ENCODE data around the gene CXCR6. TPM values are rescaled to one million over a fixed set of nuclear protein-coding genes. Genes with fewer than 3 reads are reported as not detected.

Gene CXCR6
- total RNA-seq, 1 donor from 2014 or later, result 2.1 TPM

GRCh38 chr3:45923755-45924154 lies 19.5 kb upstream of the CXCR6 start:
- no peak for DNase-seq (ENCODE audit: low spot score in 2 of 2)
- H3K4me1 ChIP-seq, result no peaks in the 10 kb centered on the region
- H3K27me3 ChIP-seq, result no peaks in the 10 kb centered on the region
- H3K36me3 ChIP-seq, result peaks cover 73% of the 10 kb centered on the region in 2 donors
- H3K4me3 ChIP-seq, result no peak overlapping the region
- H3K9me3 ChIP-seq, result no peaks in the 10 kb centered on the region
- no peak overlapping the region for H3K27ac ChIP-seq
- intact Hi-C loops (cut with DNase I), result loop anchor here (10.0 kb wide), 1 partner anchor 409 kb away; no protein-coding TSS in a partner anchor
- TF ChIP-seq, protein P1, sequence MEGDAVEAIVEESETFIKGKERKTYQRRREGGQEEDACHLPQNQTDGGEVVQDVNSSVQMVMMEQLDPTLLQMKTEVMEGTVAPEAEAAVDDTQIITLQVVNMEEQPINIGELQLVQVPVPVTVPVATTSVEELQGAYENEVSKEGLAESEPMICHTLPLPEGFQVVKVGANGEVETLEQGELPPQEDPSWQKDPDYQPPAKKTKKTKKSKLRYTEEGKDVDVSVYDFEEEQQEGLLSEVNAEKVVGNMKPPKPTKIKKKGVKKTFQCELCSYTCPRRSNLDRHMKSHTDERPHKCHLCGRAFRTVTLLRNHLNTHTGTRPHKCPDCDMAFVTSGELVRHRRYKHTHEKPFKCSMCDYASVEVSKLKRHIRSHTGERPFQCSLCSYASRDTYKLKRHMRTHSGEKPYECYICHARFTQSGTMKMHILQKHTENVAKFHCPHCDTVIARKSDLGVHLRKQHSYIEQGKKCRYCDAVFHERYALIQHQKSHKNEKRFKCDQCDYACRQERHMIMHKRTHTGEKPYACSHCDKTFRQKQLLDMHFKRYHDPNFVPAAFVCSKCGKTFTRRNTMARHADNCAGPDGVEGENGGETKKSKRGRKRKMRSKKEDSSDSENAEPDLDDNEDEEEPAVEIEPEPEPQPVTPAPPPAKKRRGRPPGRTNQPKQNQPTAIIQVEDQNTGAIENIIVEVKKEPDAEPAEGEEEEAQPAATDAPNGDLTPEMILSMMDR (IDR thresholded peaks at IDR 0.05), result no peak

DNA sequence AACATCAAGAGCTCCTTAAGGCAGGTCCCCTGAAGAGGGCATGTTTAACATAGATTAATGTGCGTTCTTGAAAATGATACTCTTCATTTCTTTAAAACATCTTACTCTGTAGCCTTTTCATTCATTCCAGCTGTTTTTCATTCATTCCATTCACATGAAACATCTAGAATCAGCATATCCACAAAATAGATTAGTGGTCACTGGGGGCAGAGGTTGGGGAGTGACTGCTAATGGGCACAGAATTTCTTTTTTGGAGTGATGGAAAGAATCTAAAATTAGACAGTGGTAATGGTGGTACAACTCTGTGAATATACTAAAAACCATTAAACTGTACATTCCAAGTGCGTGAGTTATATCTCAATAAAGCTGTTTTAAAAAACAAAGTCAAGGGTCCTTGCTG lies 15.4 kb upstream of the CXCR6 start:
- TF ChIP-seq, protein P1 (IDR thresholded peaks at IDR 0.05), result no peak
- no peak for DNase-seq (ENCODE audit: low spot score in 2 of 2)
- intact Hi-C loops (cut with DNase I), result loop anchor here (10.0 kb wide), 1 partner anchor 413 kb away; no protein-coding TSS in a partner anchor
- Histone ChIP-seq H3K9me3 (no peaks in the 10 kb centered on the region), H3K27ac (no peak overlapping the region), H3K36me3 (peaks cover 78% of the 10 kb centered on the region in 2 donors), H3K4me3 (no peak overlapping the region), H3K4me1 (no peaks in the 10 kb centered on the region), H3K27me3 (no peaks in the 10 kb centered on the region)

GRCh38 chr3:45929042-45929679 lies 14.1 kb upstream of the CXCR6 start:
- intact Hi-C loops (cut with DNase I), result loop anchor here (10.0 kb wide), 1 partner anchor 414 kb away; no protein-coding TSS in a partner anchor
- H3K27ac ChIP-seq, result no peak overlapping the region
- H3K9me3 ChIP-seq, result no peaks in the 10 kb centered on the region
- DNase-seq (ENCODE audit: low spot score in 2 of 2), result no peak
- H3K4me1 ChIP-seq, result no peaks in the 10 kb centered on the region
- TF ChIP-seq, protein P1 (IDR thresholded peaks at IDR 0.05), result peak; percentile 31 to 37 (median 34)
- H3K4me3 ChIP-seq, result no peak overlapping the region
- H3K36me3 ChIP-seq, result peaks cover 67 to 78% of the 10 kb centered on the region in 2 donors
- no peaks in the 10 kb centered on the region for H3K27me3 ChIP-seq

GRCh38 chr3:45931496-45931895 lies 11.8 kb upstream of the CXCR6 start:
- DNase-seq (ENCODE audit: low spot score in 2 of 2), result no peak
- intact Hi-C loops (cut with DNase I), result no loop called here
- Histone ChIP-seq H3K4me1 (no peaks in the 10 kb centered on the region), H3K9me3 (no peaks in the 10 kb centered on the region), H3K36me3 (peaks cover 74 to 97% of the 10 kb centered on the region in 2 donors), H3K27me3 (no peaks in the 10 kb centered on the region), H3K4me3 (no peak overlapping the region), H3K27ac (no peak overlapping the region)
- TF ChIP-seq, protein P1 (IDR thresholded peaks at IDR 0.05), result no peak

DNA sequence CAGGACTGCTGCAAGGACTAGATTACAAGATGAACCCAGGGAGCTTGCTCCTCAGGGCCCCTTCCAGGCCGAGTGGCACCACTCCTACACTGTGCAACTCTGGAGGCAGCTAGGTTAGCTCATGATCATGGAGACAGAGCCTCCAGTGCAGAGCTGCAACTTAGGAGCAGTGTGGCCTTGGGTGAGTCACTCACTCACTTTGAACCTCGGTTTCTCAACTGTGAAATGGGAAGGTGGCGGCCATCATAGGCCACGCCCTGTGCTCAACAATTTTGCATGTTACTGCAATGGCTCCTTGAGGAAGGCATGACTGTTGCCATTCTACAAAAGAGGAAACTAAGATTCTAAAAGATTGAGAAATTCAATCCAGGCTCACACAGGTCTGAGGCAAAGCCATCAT lies 11.2 kb upstream of the CXCR6 start:
- intact Hi-C loops (cut with DNase I), result no loop called here
- H3K4me1 ChIP-seq, result no peaks in the 10 kb centered on the region
- TF ChIP-seq, protein P1 (IDR thresholded peaks at IDR 0.05), result no peak

More for the DNA sequence above, 11.2 kb upstream of the CXCR6 start:
- no peaks in the 10 kb centered on the region for H3K27me3 ChIP-seq
- DNase-seq (ENCODE audit: low spot score in 2 of 2), result no peak
- no peak overlapping the region for H3K4me3 ChIP-seq
- no peak overlapping the region for H3K27ac ChIP-seq
- peaks cover 75 to 99% of the 10 kb centered on the region in 2 donors for H3K36me3 ChIP-seq
- no peaks in the 10 kb centered on the region for H3K9me3 ChIP-seq

All from ascending aorta (tissue), 2 donors.